Neural crest cell (in vitro differentiated cells): ENCODE data around the gene MIDN. TPM values are rescaled to one million over a fixed set of nuclear protein-coding genes. Genes with fewer than 3 reads are reported as not detected.
A peak's percentile ranks its signal among the peaks of the same experiment; 100 is the strongest.

Source experiments
- DNase-seq: peaks from one replicate; pipeline ENCODE4 v3.0.0; 2021; ENCODE audit warnings: low read depth, mixed read lengths, low spot score
- H3K27ac Mint-ChIP-seq: one replicate; pipeline ENCODE4 v1.8.0; 2021; ENCODE audit warnings: mild to moderate bottlenecking, mixed read lengths; ENCODE audit not compliant: unreplicated experiment
- H3K27me3 Mint-ChIP-seq: 2 replicates; pipeline ENCODE4 v1.8.0; 2021; ENCODE audit warnings: low read depth, mild to moderate bottlenecking, mixed read lengths
- H3K36me3 Mint-ChIP-seq: 2 replicates; pipeline ENCODE4 v1.8.0; 2021; ENCODE audit warnings: low read depth, mild to moderate bottlenecking, mixed read lengths
- H3K4me1 Mint-ChIP-seq: 2 replicates; pipeline ENCODE4 v1.8.0; 2021; ENCODE audit warnings: mixed read lengths
- H3K4me3 Mint-ChIP-seq: one replicate; pipeline ENCODE4 v1.8.0; 2021; ENCODE audit warnings: mild to moderate bottlenecking, mixed read lengths
- H3K9me3 Mint-ChIP-seq: 2 replicates; pipeline ENCODE4 v1.8.0; 2021; ENCODE audit warnings: mixed read lengths
- total RNA-seq: library from RNA; stranded (reverse); gene quantifications from 2 replicates; pipeline ENCODE4 v1.2.1, GENCODE V29; 2021
- TF ChIP-seq, protein P1 (sequence below): fragments of 200-600 bp; sonication (generic); conservative IDR thresholded peaks from 2 replicates; pipeline ENCODE4 v1.5.0; 2021; ENCODE audit warnings: antibody characterized with exemption, mild to moderate bottlenecking

Gene MIDN
- total RNA-seq, 1 donor from 2014 or later = 187 TPM

DNA sequence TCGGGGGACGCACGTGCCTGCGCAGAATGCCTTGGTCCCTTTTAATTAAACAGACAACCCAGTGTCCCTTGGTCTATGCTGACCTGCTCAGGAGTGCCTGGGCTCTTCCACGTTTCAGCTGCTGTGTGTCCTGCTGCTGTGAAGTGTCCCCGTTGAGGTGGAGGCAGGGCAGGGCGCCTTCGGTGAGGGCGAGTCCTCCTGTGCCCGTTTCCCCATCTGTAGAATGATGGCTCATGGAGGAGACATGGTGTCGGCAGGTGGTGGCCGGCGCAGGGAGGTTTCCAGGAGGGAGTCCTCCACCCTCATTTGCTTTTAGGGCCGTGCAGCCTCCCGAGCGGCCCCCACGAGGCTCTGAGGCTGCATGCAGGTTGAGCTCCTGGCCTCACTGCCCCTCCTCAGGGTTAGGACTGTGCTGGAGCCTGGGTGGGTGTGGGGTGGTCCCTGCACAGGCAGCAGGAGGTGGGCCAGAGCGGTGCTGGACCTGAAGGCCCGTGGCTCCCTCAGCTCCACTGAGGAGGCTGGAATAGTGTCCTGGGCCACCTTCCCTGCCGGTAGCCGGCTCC lies 34.0 kb upstream of the MIDN start:
- H3K4me1 Mint-ChIP-seq = peaks cover 29% of the 10 kb centered on the region
- H3K9me3 Mint-ChIP-seq = no peaks in the 10 kb centered on the region

DNA sequence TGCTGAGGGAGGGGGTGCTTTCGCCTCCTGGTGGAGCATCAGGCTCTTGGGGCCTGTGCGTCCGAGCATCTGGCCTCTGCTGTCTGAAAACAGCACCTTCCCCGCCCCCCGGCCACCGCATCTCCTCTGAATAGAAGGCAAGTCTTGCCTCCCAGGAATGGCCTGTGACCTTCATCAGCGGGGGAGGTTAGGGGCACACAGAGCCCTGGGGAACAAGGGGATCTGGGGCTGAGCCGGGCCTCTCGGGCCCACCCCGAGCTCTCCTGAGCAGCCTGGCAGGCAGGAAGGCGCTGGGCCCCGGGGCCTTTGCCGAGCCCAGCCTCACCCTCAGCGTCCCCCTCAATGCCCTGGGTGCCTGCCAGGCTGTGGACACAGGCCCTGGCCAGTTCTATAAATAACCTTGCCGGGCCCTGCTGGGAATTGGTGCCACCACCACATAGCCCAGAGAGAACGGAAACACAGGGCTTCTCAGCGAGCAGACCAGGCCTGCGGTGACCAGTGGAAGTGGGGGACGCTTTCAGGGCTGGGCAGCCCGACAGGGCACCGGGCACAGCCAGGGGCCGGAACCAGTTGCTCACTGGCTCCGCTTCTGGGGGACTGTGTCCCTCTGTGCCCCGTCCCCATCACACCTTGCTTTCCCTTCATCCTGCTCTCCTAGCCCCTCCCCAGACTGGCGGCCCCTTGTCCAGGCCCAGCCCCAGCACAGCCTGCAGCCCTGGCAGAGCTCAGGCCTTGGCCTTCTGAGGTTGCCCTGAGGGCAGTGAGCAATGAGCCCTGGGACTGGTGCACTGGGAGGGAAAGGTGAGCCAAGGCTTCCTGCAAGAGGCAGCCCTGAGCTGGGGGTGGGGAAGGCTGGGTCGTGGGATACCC lies 33.3 kb upstream of the MIDN start:
- no peaks in the 10 kb centered on the region for H3K9me3 Mint-ChIP-seq
- no peak overlapping the region for H3K4me3 Mint-ChIP-seq
- DNase-seq = no peak
- TF ChIP-seq, protein P1, sequence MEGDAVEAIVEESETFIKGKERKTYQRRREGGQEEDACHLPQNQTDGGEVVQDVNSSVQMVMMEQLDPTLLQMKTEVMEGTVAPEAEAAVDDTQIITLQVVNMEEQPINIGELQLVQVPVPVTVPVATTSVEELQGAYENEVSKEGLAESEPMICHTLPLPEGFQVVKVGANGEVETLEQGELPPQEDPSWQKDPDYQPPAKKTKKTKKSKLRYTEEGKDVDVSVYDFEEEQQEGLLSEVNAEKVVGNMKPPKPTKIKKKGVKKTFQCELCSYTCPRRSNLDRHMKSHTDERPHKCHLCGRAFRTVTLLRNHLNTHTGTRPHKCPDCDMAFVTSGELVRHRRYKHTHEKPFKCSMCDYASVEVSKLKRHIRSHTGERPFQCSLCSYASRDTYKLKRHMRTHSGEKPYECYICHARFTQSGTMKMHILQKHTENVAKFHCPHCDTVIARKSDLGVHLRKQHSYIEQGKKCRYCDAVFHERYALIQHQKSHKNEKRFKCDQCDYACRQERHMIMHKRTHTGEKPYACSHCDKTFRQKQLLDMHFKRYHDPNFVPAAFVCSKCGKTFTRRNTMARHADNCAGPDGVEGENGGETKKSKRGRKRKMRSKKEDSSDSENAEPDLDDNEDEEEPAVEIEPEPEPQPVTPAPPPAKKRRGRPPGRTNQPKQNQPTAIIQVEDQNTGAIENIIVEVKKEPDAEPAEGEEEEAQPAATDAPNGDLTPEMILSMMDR = no peak
- H3K27ac Mint-ChIP-seq = no peak overlapping the region
- H3K36me3 Mint-ChIP-seq = peaks cover 2% of the 10 kb centered on the region
- peaks cover 24% of the 10 kb centered on the region for H3K4me1 Mint-ChIP-seq
- no peaks in the 10 kb centered on the region for H3K27me3 Mint-ChIP-seq

More for the DNA sequence above, 34.0 kb upstream of the MIDN start:
- H3K36me3 Mint-ChIP-seq = peaks cover 2% of the 10 kb centered on the region
- no peak for DNase-seq
- TF ChIP-seq, protein P1 = no peak
- H3K4me3 Mint-ChIP-seq = no peak overlapping the region
- no peaks in the 10 kb centered on the region for H3K27me3 Mint-ChIP-seq
- peak overlapping the region; percentile 88 for H3K27ac Mint-ChIP-seq

DNA sequence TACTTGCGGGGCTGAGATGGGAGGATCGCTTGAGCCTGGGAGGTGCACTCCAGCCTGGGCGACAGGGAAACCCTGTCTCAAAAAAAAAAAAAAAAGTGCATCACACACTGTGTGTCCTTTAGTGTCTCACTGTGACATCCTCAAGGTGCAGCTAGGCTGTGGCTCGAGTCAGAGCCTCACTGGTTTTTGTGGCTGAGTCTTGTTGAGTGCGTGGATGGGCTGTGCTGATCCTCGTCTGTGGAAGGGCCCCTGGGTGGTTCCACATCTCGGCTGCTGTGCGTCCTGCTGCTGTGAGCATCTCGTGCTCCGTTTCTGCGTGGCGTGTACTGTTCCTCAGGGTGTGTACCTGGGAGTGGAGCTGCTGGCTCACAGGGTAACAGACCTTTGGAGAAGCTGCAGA lies 31.6 kb upstream of the MIDN start:
- DNase-seq = no peak
- H3K36me3 Mint-ChIP-seq = no peaks in the 10 kb centered on the region
- no peak overlapping the region for H3K27ac Mint-ChIP-seq

DNA sequence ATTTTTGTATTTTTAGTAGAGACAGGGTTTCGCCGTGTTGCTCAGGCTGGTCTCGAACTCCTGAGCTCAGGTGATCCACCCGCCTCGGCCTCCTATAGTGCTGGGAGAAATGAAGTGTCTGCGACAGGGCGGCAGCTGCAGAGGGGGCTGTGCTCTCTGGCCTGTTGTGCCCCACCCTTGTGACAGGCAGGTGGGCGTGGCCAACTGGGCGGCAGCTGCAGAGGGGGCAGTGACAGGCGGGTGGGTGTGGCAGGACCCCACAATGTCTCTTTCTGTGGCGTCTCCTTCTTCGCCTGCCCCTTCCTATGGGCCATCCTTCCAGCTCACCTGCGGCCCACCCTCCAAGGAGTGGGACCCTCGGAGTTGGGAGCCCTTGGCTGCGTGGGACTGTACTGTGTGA lies 31.0 kb upstream of the MIDN start:
- Mint-ChIP-seq H3K36me3 (no peaks in the 10 kb centered on the region), H3K27me3 (no peaks in the 10 kb centered on the region), H3K4me1 (peaks cover 17% of the 10 kb centered on the region), H3K4me3 (no peak overlapping the region), H3K9me3 (no peaks in the 10 kb centered on the region), H3K27ac (no peak overlapping the region)
- no peak for DNase-seq
- TF ChIP-seq, protein P1 = no peak

More for the DNA sequence above, 31.6 kb upstream of the MIDN start:
- Mint-ChIP-seq H3K9me3 (no peaks in the 10 kb centered on the region), H3K4me3 (no peak overlapping the region), H3K4me1 (peaks cover 17% of the 10 kb centered on the region), H3K27me3 (no peaks in the 10 kb centered on the region)
- TF ChIP-seq, protein P1 = no peak

DNA sequence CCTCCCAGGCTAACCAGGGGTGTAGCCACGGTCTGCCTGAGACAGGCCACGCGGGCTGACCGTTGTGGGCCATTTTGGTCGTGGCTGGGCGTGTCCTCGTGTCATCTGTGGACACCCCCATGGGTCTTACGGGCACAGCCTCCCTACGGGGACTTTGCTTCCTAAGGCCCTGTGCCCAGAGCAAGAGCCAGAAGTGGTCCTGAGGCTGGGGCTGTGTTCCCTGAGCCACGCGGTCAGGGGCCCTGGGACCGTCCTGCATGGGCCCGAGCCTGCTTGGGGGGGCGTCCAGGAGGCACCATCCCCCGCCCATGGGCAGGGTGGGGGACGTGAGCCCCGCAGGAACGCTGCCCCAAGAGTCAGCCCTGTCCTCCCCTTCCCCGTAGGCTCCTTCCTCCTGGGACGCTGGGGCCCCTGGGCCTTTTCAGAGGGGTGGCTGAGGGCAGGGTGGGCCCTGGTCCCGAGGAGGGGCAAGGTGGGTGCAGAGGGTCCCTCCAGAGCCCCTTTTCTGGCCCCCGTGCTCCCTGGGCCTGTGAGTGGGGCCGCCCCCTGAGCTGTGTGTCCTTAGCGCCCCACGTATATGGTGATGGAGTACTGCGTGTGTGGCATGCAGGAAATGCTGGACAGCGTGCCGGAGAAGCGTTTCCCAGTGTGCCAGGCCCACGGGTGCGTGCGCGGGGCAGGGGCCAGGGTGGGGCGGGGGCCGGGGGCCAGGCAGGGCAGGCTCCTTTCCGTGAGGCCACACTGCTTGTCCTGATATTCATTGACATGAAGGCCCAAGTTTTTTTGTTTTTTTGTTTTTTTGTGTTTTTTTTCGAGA lies 29.4 kb upstream of the MIDN start:
- no peaks in the 10 kb centered on the region for H3K9me3 Mint-ChIP-seq
- no peak overlapping the region for H3K27ac Mint-ChIP-seq
- H3K27me3 Mint-ChIP-seq = no peaks in the 10 kb centered on the region
- H3K4me1 Mint-ChIP-seq = peaks cover 8% of the 10 kb centered on the region
- no peaks in the 10 kb centered on the region for H3K36me3 Mint-ChIP-seq
- H3K4me3 Mint-ChIP-seq = no peak overlapping the region
- no peak for DNase-seq
- TF ChIP-seq, protein P1 = no peak
